H1 (cell line): ENCODE data around the gene ANK2. TPM values are rescaled to one million over a fixed set of nuclear protein-coding genes. Genes with fewer than 3 reads are reported as not detected.

ENCODE experiments used
- CTCF ChIA-PET: fragments of 300-600 bp; sonication (Branson Sonifier 250); formaldehyde crosslinking; loops from one replicate; lab custom pipeline; 2021; ENCODE audit not compliant: partially characterized antibody; lab: Charles Lee
- POLR2A ChIA-PET: fragments of 300-600 bp; sonication (Branson Sonifier 250); formaldehyde crosslinking; loops from one replicate; lab custom pipeline; 2021; ENCODE audit warnings: inconsistent platforms; ENCODE audit not compliant: partially characterized antibody; lab: Charles Lee
- DNase-seq, 2 experiments: peaks; one replicate each; pipeline versions ENCODE4 v3.0.0 to v3.0.0-alpha.2; 2010 to 2022; ENCODE audit warnings: low spot score in 2 of 2, low read depth in 1 of 2, mixed read lengths in 1 of 2
- FAIRE-seq: peaks from 2 replicates; lab custom pipeline; 2011; peaks lifted over from hg19 to GRCh38; lab: Jason Lieb, UNC
- H2AFZ ChIP-seq: 2 replicates; pipeline ENCODE4 v1.8.1; 2012; ENCODE audit warnings: low read length, inconsistent platforms
- H2AK5ac ChIP-seq: 2 replicates; pipeline ENCODE4 v1.6.1; 2013; ENCODE audit warnings: low read depth, low read length
- H2BK120ac ChIP-seq: replicated peaks from 2 replicates; pipeline ENCODE3; 2013; ENCODE audit warnings: low read depth, low read length, inconsistent platforms
- H2BK12ac ChIP-seq: 2 replicates; pipeline ENCODE4 v1.6.1; 2013; ENCODE audit warnings: low read depth, low read length
- H2BK15ac ChIP-seq: 2 replicates; pipeline ENCODE4 v1.6.1; 2013; ENCODE audit warnings: low read length
- H2BK20ac ChIP-seq: 2 replicates; pipeline ENCODE4 v1.6.1; 2013; ENCODE audit warnings: low read length
- H2BK5ac ChIP-seq: 2 replicates; pipeline ENCODE4 v1.6.1; 2013; ENCODE audit warnings: low read depth, low read length
- H3K14ac ChIP-seq: 2 replicates; pipeline ENCODE4 v1.6.1; 2013; ENCODE audit warnings: inconsistent platforms; ENCODE audit not compliant: insufficient read length
- H3K18ac ChIP-seq: 2 replicates; pipeline ENCODE4 v1.6.1; 2013; ENCODE audit warnings: low read length; ENCODE audit errors: extremely low read depth
- H3K23ac ChIP-seq: 2 replicates; pipeline ENCODE4 v1.6.1; 2013; ENCODE audit warnings: inconsistent platforms; ENCODE audit not compliant: insufficient read length
- H3K23me2 ChIP-seq: 2 replicates; pipeline ENCODE4 v1.6.1; 2013; ENCODE audit warnings: low read depth, low read length
- H3K27ac ChIP-seq: 2 replicates; pipeline ENCODE4 v1.6.1; 2011; ENCODE audit warnings: low read depth, low read length, inconsistent platforms
- H3K27me3 ChIP-seq, 4 experiments: replicated peaks in 1 of 4; 1 replicate in 1 of 4; 2 replicates in 3 of 4; pipeline versions ENCODE4 v1.6.1 to v1.8.1; 2011 to 2013; ENCODE audit warnings: low read length in 3 of 4, mild to moderate bottlenecking in 3 of 4, inconsistent platforms in 2 of 4, mixed read lengths in 2 of 4, moderate library complexity in 1 of 4; ENCODE audit not compliant: control insufficient read depth in 3 of 4, insufficient read depth in 3 of 4; ENCODE audit errors: extremely low read depth in 1 of 4
- H3K36me3 ChIP-seq, 4 experiments: 2 replicates each; pipeline versions ENCODE4 v1.6.1 to v1.8.1; 2011 to 2013; ENCODE audit warnings: mild to moderate bottlenecking in 4 of 4, low read length in 3 of 4, moderate library complexity in 2 of 4, control low read depth in 1 of 4, inconsistent platforms in 1 of 4; ENCODE audit not compliant: insufficient read depth in 4 of 4, control insufficient read depth in 2 of 4
- H3K4ac ChIP-seq: replicated peaks from 2 replicates; pipeline ENCODE3; 2013; ENCODE audit warnings: low read length, low read depth, mixed read lengths, inconsistent platforms; ENCODE audit not compliant: insufficient read length
- H3K4me1 ChIP-seq, 4 experiments: replicated peaks in 1 of 4; 1 replicate in 1 of 4; 2 replicates in 3 of 4; pipeline versions ENCODE4 v1.6.1 to v1.8.1; 2011 to 2013; ENCODE audit warnings: low read length in 3 of 4, inconsistent platforms in 2 of 4, mixed read lengths in 1 of 4; ENCODE audit not compliant: insufficient read depth in 4 of 4, control insufficient read depth in 3 of 4
- H3K4me2 ChIP-seq, 2 experiments: 2 replicates each; pipeline versions ENCODE4 v1.6.1 to v1.8.1; 2011 to 2013; ENCODE audit warnings: low read depth in 2 of 2, low read length in 2 of 2, control low read depth in 1 of 2, inconsistent platforms in 1 of 2, mild to moderate bottlenecking in 1 of 2; ENCODE audit not compliant: insufficient read depth in 1 of 2
- H3K4me3 ChIP-seq, 4 experiments: fragments of 200-600, 300-600 bp in 1 of 4; sonication (generic), shearing (Covaris generic), sonication (Bioruptor Twin) in 1 of 4; 2 replicates each; pipeline versions ENCODE4 v1.5.1 to v1.8.1; 2011 to 2016; ENCODE audit warnings: low read length in 4 of 4, low read depth in 3 of 4, control low read depth in 2 of 4, inconsistent platforms in 2 of 4, mild to moderate bottlenecking in 2 of 4, mixed read lengths in 1 of 4, moderate library complexity in 1 of 4; ENCODE audit not compliant: insufficient read depth in 2 of 4; ENCODE audit errors: extremely low read depth in 1 of 4
- H3K56ac ChIP-seq: replicated peaks from 2 replicates; pipeline ENCODE3; 2013; ENCODE audit warnings: low read depth, mild to moderate bottlenecking, mixed read lengths, low read length, inconsistent platforms; ENCODE audit not compliant: insufficient read length
- H3K79me1 ChIP-seq: 2 replicates; pipeline ENCODE4 v1.6.1; 2013; ENCODE audit warnings: low read depth, low read length, control low read depth
- H3K79me2 ChIP-seq, 2 experiments: 2 replicates each; pipeline versions ENCODE4 v1.6.1 to v1.8.1; 2012 to 2013; ENCODE audit warnings: low read length in 2 of 2, mild to moderate bottlenecking in 2 of 2, inconsistent platforms in 1 of 2; ENCODE audit not compliant: insufficient read depth in 2 of 2, control insufficient read depth in 1 of 2
- H3K9ac ChIP-seq, 4 experiments: replicated peaks in 1 of 4; 1 replicate in 1 of 4; 2 replicates in 3 of 4; pipeline versions ENCODE4 v1.6.1 to v1.8.1; 2011 to 2013; ENCODE audit warnings: low read depth in 3 of 4, low read length in 3 of 4, control low read depth in 2 of 4, mild to moderate bottlenecking in 2 of 4, moderate library complexity in 2 of 4, inconsistent platforms in 1 of 4; ENCODE audit errors: extremely low read depth in 1 of 4
- H3K9me3 ChIP-seq, 2 experiments: 2 replicates each; pipeline versions ENCODE4 v1.6.1 to v1.8.1; 2012 to 2013; ENCODE audit warnings: mild to moderate bottlenecking in 2 of 2, moderate library complexity in 2 of 2, control low read depth in 1 of 2, inconsistent platforms in 1 of 2, low read depth in 1 of 2, low read length in 1 of 2, mixed read lengths in 1 of 2; ENCODE audit not compliant: insufficient read depth in 2 of 2
- H4K20me1 ChIP-seq, 2 experiments: replicated peaks in 1 of 2; 2 replicates each; pipeline versions ENCODE3 to v1.8.1; 2011 to 2013; ENCODE audit warnings: inconsistent platforms in 2 of 2, low read length in 2 of 2, mild to moderate bottlenecking in 1 of 2; ENCODE audit not compliant: insufficient read depth in 2 of 2, control insufficient read depth in 1 of 2
- H4K5ac ChIP-seq: 2 replicates; pipeline ENCODE4 v1.6.1; 2013; ENCODE audit warnings: low read length, low read depth, mixed read lengths, inconsistent platforms; ENCODE audit not compliant: insufficient read length
- H4K8ac ChIP-seq: 2 replicates; pipeline ENCODE4 v1.8.0; 2013; ENCODE audit warnings: mild to moderate bottlenecking, moderate library complexity, low read length, inconsistent platforms; ENCODE audit not compliant: insufficient read depth; ENCODE audit errors: extremely low read depth
- H4K91ac ChIP-seq: replicated peaks from 2 replicates; pipeline ENCODE3; 2013; ENCODE audit warnings: low read length, mixed read lengths, inconsistent platforms; ENCODE audit not compliant: insufficient read length
- CBX5 ChIP-seq: fragments of 300-800, 300-1000 bp; sonication (generic); IDR thresholded peaks from 2 replicates; pipeline ENCODE4 v1.7.1; 2016; ENCODE audit warnings: antibody characterized with exemption, low read length, low read depth
- CHD2 ChIP-seq: IDR thresholded peaks from 2 replicates; pipeline ENCODE4 v1.6.1; 2012; ENCODE audit warnings: low read length, improper control_type of control experiment
- CREB1 ChIP-seq: IDR thresholded peaks from 2 replicates; pipeline ENCODE4 v1.6.1; 2012; ENCODE audit warnings: inconsistent platforms
- GTF2F1 ChIP-seq: IDR thresholded peaks from 2 replicates; pipeline ENCODE4 v1.6.1; 2012; ENCODE audit warnings: low read depth, low read length, improper control_type of control experiment, borderline replicate concordance
- NRF1 ChIP-seq: IDR thresholded peaks from 2 replicates; pipeline ENCODE4 v1.6.1; 2011; ENCODE audit warnings: mild to moderate bottlenecking, low read depth, low read length, improper control_type of control experiment
- PHF8 ChIP-seq: fragments of 200-600 bp; sonication (generic); conservative IDR thresholded peaks from 2 replicates; pipeline ENCODE4 v1.7.1; 2012; ENCODE audit warnings: low read depth, mild to moderate bottlenecking, inconsistent platforms, low read length, moderate library complexity
- RFX5 ChIP-seq: IDR thresholded peaks from 2 replicates; pipeline ENCODE4 v1.6.1; 2011; ENCODE audit warnings: low read depth, low read length, improper control_type of control experiment, borderline replicate concordance
- SAP30 ChIP-seq: fragments of 300-600 bp; sonication (generic); IDR thresholded peaks from 2 replicates; pipeline ENCODE4 v1.7.1; 2012; ENCODE audit warnings: low read length, moderate library complexity, mild to moderate bottlenecking, inconsistent platforms; ENCODE audit not compliant: insufficient read depth, insufficient replicate concordance
- SP4 ChIP-seq: IDR thresholded peaks from 2 replicates; pipeline ENCODE4 v1.6.1; 2012; ENCODE audit warnings: low read length, inconsistent platforms
- TAF1 ChIP-seq: IDR thresholded peaks from 2 replicates; pipeline ENCODE4 v1.6.1; 2011; ENCODE audit warnings: mild to moderate bottlenecking, low read depth, low read length
- TCF12 ChIP-seq: IDR thresholded peaks from 2 replicates; pipeline ENCODE4 v1.6.1; 2011; ENCODE audit warnings: low read depth, mild to moderate bottlenecking, low read length
- WGBS, 2 experiments: shearing (Covaris generic) in 1 of 2; methylation state at CpG; one replicate each; pipeline versions ENCODE4 v1.1.6 to v1.1.7; 2013 to 2015; ENCODE audit warnings: low lambda C conversion rate in 2 of 2, mixed read lengths in 2 of 2, inconsistent platforms in 1 of 2, low coverage in 1 of 2, missing lambda C conversion rate in 1 of 2; ENCODE audit not compliant: insufficient replicate concordance in 2 of 2, insufficient coverage in 1 of 2, insufficient read length in 1 of 2; ENCODE audit errors: extremely low coverage in 1 of 2, missing lambda C conversion rate in 1 of 2; 5-methylcytosine and 5-hydroxymethylcytosine counted together
- polyA plus RNA-seq, 7 experiments: library from polyadenylated mRNA; depleted of rRNA in 3 of 7; stranded (reverse) in 5 of 7; unstranded in 2 of 7; fragments of >200 nt in 5 of 7; fragments of 200-250 nt in 2 of 7; gene quantifications; 1 replicate in 5 of 7; 2 replicates in 1 of 7; 4 replicates in 1 of 7; pipeline versions ENCODE4 v1.2.1 to v1.2.3, GENCODE V29; 2011 to 2013; ENCODE audit warnings: missing spikeins in 2 of 7, mixed read lengths in 2 of 7
- total RNA-seq: library from RNA; stranded (reverse); fragmentation: NEBNext Ultra II Directional; extraction: Animal tissue kit (Norgen Biotek cat#: 25700); gene quantifications from 2 replicates; pipeline ENCODE4 v1.2.1, GENCODE V29; 2021

The ANK2 gene
- total and polyA plus RNA-seq, 2 of the 8 experiments (the other 6 are each of a cell fraction or from before 2014, with no cell fraction given): 14.2 to 35.1 TPM

DNA sequence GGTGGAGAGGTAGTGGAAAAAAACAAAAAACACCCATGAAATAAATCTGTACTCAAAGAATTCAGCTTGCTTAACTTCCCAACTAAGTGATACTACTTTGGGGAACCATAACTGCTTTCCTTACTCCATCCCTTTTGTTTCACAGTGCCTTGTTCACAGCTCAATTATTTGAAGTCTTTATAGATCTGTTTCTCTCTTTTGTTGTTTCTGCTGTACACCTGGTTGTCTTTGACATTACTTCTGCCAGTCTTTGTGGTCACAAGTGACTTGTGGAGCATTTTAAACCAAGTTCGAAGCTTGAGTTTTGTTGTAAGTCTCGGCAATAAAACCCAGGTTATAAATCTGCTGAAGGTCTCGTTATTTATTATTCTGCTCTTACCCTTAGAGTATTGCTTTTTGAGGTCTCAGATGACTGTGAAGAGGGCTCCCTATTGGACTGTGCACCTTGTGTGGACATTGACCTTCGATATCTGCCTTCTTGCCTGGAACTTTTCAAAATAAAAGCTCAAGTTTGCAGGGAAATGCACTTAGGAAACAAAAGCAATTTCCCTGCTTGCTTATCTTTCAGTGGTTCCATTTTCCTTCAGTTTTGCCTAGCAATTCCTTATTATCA is 59.8 kb downstream of the ANK2 start:
- WGBS, 2 experiments: 77% methylated on average over 4 of the region's 4 CpGs; no CpG with 5 or more reads in 1 of the 2 experiments
- Histone ChIP-seq H2BK15ac (no peak overlapping the region), H2AFZ (no peak overlapping the region), H3K27ac (no peak overlapping the region), H2BK5ac (no peak overlapping the region), H2AK5ac (no peak overlapping the region), H2BK12ac (no peak overlapping the region), H3K4me2 (no peak overlapping the region), H3K79me1 (no peaks in the 10 kb centered on the region), H3K18ac (no peak overlapping the region), H4K91ac (no peak overlapping the region), H3K4me1 (peaks cover 0 to 6% (median 3%) of the 10 kb centered on the region in 4 experiments; a peak in 2 of 7 replicates), H3K23ac (no peak overlapping the region), H2BK20ac (no peak overlapping the region), H4K8ac (no peak overlapping the region), H4K5ac (no peak overlapping the region), H3K9me3 (no peaks in the 10 kb centered on the region), H3K4me3 (no peak overlapping the region), H3K56ac (no peak overlapping the region), H3K36me3 (no peaks in the 10 kb centered on the region), H3K23me2 (no peaks in the 10 kb centered on the region), H3K4ac (no peak overlapping the region), H3K27me3 (no peaks in the 10 kb centered on the region), H3K79me2 (no peaks in the 10 kb centered on the region), H3K14ac (no peak overlapping the region), H2BK120ac (no peak overlapping the region), H3K9ac (no peak overlapping the region), H4K20me1 (no peaks in the 10 kb centered on the region)
- TF ChIP-seq CBX5 (no peak), GTF2F1 (no peak), CHD2 (no peak), CREB1 (no peak), PHF8 (no peak), RFX5 (no peak), SP4 (no peak), TAF1 (no peak), TCF12 (no peak), NRF1 (no peak), SAP30 (no peak)
- CTCF ChIA-PET: interaction anchor here (0.8 to 3.1 kb wide), 8 partner anchors 13 to 143 kb away, joined by 3 to 12 read pairs (median 4); no protein-coding TSS in a partner anchor
- FAIRE-seq: peak; percentile 68
- DNase-seq: no peak
- POLR2A ChIA-PET: interaction anchor here (0.9 to 1.6 kb wide), 2 partner anchors 9 to 10 kb away, joined by 4 to 5 read pairs; no protein-coding TSS in a partner anchor
